PC-9 (cell line): ENCODE data around the gene NLRC3.

Experiments
- CTCF ChIP-seq: fragments of 200-600 bp; sonication (generic); conservative IDR thresholded peaks from 2 replicates; pipeline ENCODE4 v1.6.1; 2017; ENCODE audit warnings: mixed run types, antibody characterized with exemption, mild to moderate bottlenecking, moderate library complexity
- EZH2 ChIP-seq: fragments of 200-600 bp; sonication (generic); IDR thresholded peaks from 2 replicates; pipeline ENCODE4 v1.8.0; 2017; ENCODE audit warnings: antibody characterized with exemption, low read depth

- TF ChIP-seq EZH2 (no peak), CTCF (no peak)
These were observed 48.1 kb upstream of the NLRC3 start for GRCh38 chr16:3625331-3625730.
